Embryonic facial prominence (tissue), 1 donor: ENCODE data around the gene SEMA4A.
"Not testable (repeated sequence)": the region's sequence is repeated elsewhere in the genome, so short reads cannot be mapped to it uniquely, and the experiment has no call there.

ENCODE experiments used
- DNase-seq: peaks from one replicate; pipeline ENCODE4 v3.0.0-alpha.2; 2016; ENCODE audit errors: extremely low spot score

The SEMA4A gene

DNA sequence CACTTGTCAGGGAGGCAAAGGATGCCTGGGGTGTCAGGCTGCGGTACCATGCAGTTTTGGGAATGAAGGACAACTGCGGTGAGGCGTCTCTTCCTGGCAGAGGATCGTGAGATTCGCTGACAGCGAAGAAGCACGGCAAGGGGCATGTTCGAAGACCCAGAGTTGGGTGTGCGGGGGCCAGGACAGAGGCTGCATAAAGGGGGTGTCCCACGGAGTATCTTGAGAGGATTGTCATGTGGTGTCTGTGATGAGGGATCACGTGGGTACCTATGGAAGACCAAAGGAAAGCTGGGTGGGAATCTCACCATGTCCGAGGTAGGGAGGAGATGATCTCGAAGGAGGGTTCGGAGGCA lies 40.9 kb downstream of the SEMA4A start:
- DNase-seq: no peak

DNA sequence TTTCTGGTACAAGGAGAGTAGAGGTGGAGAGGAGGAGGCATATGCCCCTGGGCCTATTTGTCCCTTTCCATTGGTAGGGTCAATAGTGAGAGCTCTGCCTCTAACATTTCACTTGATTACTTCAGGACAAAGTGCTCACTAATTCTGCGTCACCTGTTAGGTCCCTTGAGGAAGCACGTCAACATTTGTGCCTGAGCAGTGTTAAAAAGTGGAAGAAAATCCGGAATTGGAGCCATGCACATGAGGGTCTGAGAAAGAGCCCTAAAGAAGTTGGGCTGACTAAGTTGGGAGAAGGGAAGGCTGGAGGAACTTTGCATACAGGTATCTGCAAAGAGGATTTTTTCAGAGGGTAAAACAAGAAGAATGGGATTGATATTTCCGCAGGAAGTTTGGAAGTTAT lies 42.5 kb downstream of the SEMA4A start:
- no peak for DNase-seq

DNA sequence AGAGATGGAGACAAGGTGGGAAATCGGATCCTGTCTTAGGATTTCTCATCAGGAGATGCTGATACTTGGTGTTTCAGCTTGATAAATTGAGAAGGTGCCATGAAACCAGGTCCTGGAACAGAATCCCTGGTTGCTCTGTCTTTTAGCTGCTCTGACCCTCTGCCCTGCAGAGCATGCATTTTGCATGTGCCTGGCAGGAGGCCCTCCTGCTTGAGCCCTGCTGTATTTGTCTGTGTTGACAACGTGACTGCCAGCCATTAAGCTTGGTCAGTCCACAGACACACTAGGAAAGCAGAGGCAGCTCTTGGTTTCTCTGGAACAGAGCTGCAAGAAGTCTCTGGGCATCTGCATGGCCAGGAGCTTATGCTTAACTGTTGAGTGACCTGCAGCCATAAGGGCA lies 43.1 kb downstream of the SEMA4A start:
- no peak for DNase-seq

- no peak for DNase-seq
Measured at GRCh38 chr1:156198831-156199349, 45.5 kb downstream of the SEMA4A start.

DNA sequence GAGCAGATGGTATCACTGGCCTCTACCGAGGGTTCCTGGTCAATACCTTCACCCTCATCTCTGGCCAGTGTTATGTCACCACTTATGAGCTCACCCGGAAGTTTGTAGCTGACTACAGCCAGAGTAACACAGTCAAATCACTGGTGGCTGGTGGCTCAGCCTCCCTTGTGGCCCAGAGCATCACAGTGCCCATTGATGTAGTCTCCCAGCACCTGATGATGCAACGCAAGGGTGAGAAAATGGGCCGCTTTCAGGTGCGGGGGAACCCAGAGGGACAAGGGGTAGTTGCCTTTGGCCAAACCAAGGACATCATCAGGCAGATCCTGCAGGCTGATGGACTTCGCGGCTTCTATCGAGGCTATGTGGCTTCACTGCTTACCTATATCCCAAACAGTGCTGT lies 46.7 kb downstream of the SEMA4A start:
- no peak for DNase-seq

DNA sequence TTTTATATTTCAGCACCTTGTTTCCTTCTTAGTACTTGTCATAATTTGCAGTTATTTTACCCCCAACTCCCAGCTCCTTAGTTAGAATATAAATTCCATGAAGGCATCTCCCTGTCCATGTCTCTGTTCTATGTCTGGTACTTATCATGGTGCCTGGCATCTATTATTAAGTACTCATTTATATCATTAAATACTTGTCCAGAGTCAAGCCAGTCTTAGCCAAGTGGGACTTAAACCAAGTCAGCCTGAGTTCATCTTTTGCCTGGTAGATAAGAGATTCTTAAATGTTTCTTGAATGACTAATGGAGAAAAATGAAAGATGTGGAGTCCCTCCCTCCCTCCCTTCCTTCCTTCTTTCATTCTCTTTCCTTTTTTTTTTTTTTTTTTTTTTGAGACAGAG lies 49.9 kb downstream of the SEMA4A start:
- DNase-seq: no peak

GRCh38 chr1:156204686-156205085 lies 51.3 kb downstream of the SEMA4A start:
- DNase-seq: no peak

- DNase-seq: no peak
Measured at GRCh38 chr1:156211243-156211642, 57.9 kb downstream of the SEMA4A start.

DNA sequence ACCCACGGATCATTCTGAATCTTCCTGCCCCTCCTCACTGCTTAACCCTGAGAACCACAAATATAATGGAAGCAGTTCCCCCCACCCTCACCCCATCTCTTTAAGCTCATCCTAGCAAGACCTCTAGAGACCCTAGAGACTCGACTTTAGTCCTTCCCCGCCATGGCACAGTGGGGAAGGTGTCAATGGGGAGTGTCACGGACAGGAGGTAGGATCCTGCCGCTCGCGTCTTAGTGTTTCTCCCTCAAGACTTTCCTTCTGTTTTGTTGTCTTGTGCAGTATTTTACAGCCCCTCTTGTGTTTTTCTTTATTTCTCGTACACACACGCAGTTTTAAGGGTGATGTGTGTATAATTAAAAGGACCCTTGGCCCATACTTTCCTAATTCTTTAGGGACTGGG lies 58.7 kb downstream of the SEMA4A start:
- DNase-seq: no peak

DNA sequence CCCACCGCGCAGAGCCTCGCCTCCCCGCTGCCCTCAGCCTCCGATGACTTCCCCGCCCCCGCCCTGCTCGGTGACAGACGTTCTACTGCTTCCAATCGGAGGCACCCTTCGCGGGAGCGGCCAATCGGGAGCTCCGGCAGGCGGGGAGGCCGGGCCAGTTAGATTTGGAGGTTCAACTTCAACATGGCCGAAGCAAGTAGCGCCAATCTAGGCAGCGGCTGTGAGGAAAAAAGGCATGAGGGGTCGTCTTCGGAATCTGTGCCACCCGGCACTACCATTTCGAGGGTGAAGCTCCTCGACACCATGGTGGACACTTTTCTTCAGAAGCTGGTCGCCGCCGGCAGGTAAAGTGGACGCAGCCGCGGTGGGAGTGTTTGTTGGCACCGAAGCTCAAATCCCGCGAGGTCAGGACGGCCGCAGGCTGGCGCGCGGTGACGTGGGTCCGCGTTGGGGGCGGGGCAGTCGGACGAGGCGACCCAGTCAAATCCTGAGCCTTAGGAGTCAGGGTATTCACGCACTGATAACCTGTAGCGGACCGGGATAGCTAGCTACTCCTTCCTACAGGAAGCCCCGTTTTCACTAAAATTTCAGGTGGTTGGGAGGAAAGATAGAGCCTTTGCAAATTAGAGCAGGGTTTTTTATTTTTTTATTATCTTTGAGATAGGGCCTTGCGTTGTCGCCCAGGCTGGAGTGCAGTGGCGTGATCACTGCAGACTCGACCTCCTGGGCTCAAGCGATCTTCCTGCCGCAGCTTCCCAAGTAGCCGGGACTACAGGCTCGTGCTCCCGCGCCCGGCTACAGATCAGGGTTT lies 59.7 kb downstream of the SEMA4A start, which contains the start of gene PMF1:
Gene PMF1, plus strand, starts transcription at position 175 of the 811 bp plus-strand sequence. Its CDS starts 9 bp downstream, at position 184.
- DNase-seq: peak; percentile 94

- DNase-seq: no peak
Measured at GRCh38 chr1:156213644-156213966, 60.2 kb downstream of the SEMA4A start.

DNA sequence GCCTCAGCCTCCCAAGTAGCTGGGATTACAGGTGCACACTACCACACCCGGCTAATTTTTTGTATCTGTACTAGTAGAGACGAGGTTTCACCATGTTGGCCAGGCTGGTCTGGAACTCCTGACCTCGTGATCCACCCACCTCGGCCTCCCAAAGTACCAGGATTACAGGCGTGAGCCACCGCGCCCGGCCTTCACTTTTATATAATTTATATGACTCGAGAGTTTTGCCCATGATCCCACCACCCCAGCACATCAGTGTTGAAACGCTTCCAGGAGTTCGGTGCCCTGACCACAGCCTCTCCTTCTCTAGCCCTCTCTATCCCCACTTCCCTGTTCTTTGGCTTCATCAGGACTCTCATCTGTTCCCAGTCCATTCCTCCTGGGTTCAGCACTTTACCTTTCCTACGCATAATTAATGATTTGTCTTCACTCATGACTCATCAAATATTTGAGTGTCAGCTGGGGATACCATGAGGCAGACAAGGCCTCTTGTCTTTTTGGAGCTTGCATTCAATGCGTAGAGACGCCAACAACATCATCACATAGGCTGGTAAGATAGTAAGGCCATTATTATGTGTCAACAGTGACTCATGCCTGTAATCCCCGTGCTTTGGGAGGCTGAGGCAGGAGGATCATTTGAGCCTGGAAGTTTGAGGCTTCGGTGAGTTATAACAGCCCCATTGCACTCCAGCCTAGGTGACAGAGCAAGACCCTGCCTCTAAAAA lies 60.8 kb downstream of the SEMA4A start:
- DNase-seq: no peak

DNA sequence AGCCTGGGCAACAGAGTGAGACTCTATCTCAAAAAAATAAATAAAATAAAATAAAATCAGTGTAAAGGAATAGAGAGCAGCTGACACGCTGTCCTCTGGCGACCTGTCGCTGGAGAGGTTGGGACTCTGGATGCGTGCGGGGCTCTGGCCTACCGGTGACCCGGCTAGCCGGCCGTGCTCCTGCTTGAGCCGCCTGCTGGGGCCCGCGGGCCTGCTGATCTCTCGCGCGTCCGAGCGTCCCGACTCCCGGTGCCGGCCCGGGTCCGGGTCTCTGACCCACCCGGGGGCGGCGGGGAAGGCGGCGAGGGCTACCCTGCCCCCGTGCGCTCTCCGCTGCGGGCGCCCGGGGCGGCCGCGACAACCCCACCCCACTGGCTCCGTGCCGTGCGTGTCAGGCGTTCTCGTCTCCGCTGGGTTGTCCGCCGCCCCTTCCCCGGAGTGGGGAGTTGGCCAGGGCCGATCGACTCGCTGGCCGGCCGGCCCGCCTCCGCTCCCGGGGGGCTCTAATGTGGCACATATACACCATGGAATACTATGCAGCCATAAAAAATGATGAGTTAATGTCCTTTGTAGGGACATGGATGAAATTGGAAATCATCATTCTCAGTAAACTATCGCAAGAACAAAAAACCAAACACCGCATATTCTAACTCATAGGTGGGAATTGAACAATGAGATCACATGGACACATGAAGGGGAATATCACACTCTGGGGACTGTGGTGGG lies 63.1 kb downstream of the SEMA4A start:
- DNase-seq: not testable (repeated sequence)

GRCh38 chr1:156217871-156218270 lies 64.5 kb downstream of the SEMA4A start:
- no peak for DNase-seq

GRCh38 chr1:156220226-156220625 lies 66.8 kb downstream of the SEMA4A start:
- DNase-seq: no peak

DNA sequence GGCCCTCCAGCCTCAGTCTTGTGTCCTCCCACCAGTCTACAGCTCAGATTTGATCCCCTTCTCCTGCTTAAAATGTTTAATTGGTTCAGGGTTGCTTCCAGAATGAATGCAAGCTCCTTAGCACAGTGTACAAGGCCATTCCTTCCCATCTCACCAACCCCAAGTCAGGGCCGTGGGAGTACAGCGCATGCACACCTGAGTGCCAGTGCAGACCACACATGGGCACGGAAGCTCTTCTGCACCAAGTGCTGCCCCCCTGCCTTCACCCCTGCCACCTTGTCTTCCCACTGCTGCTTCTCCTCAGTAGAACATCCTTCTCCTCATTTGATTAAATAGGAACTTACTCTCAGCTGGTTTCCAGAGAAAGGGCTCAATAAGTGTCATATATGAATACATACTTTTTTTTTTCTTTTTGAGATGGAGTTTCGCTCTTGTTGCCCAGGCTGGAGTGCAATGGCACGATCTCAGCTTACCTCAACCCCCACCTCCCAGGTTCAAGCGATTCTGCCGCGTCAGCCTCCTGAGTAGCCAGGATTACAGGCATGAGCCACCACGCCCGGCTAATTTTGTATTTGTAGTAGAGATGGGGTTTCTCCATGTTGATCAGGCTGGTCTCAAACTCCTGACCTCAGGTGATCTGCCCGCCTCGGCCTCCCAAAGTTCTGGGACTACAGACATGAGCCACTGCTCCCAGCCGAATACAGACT lies 68.8 kb downstream of the SEMA4A start:
- no peak for DNase-seq

GRCh38 chr1:156225677-156226014 lies 72.3 kb downstream of the SEMA4A start:
- no peak for DNase-seq

- DNase-seq: no peak
Measured at GRCh38 chr1:156226116-156226538, 72.7 kb downstream of the SEMA4A start.

GRCh38 chr1:156226782-156227181 lies 73.4 kb downstream of the SEMA4A start:
- DNase-seq: no peak
